HG03064 (cell line): ENCODE results near the gene PTPRN2.

Source experiments
- ATAC-seq: cut with Tn5 transposase; IDR thresholded peaks from one replicate; pipeline ENCODE4 v1.9.1; 2021; ENCODE audit warnings: low read depth; ENCODE audit not compliant: unreplicated experiment

Gene PTPRN2

DNA sequence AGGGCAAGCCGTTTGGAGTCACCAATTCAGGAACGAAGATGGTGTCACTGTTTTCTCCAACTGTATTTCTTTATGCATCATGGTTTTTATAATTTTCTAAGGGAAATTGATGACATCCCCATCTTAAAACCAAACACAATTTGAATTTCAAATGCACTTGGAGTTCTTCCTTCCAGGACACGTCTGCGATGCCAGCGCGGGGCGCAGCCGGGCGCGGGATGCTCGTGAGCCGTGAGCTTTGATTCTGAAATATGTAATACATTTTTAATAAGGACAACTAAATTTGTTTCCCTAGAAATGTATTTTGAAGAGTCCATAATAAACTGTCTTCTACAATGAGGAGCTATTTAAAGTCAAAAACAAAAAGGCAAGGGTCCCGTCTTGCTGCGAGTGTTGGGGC is 758.7 kb downstream of the PTPRN2 start:
- ATAC-seq = no peak

DNA sequence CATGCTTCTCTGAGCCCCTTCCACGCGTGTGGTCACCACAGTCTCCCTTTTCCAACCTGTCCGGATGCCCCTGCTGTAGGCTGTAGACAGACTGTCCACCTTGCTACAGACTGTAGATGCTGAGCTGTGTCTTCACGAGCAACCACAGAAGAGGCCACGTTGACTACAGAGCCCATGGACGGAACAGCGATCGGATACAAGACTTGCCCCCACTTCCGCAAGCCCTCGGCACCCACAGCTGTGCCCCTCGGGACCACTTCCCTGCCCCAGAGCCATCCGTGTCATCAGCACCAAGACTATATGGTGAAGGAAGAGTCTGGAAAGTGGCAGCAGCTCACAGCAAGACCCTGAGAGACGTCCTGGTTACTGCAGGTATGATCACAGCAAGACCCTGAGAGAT is 759.4 kb downstream of the PTPRN2 start:
- ATAC-seq = no peak

DNA sequence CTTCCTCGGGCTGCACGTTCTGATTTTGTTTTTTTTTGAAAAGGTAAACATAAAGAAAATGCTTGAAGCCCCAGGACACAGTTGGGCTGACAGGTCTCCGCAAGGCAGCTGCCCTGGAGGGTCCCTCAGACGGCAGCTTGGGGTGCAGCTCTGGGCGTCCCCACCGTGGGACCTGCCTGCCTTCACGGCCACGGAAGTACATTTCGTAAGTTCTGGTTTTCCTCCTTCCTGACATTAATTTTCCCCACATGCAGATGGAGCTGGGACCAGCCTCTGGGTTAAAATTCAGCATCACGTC is 759.8 kb downstream of the PTPRN2 start:
- ATAC-seq = no peak

DNA sequence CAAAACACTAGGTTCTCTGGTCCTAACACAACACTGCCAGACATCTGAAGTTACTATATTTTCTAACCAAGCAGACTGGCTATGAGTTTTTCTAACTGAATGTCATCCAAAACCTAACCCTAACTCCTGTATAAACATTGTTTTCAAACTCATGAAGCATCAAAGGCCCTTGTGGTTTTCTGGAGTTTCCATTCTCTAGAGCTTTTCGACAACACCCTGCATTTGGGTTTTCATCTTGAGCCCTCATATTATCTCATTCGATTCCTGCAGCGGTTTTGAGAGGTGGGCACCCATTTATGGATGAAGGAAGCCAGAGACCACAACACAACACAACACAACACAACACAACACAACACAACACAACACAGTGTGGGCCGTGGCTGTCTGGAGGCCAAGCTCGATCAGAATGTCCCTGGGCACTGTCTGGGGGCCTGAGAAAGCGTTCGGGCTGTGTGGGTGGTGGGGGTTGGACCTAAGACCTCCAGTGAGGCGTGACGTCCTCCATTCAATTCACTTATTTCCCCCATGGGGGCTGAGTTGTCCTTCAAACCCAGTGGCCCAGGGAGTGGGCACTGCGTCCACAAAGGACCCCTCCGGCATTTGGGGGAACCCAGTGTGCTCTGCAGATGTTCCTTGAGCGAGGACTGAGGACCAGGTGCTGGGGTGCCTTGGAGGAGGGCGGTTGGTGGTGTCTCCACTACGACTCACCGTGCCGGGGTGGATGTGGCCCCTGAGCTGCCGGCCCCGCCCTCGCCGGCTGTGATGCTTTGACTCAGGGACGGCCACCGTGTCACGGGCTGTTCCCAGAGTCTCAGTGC is 760.4 kb downstream of the PTPRN2 start:
- ATAC-seq = no peak

- no peak for ATAC-seq
Observed at GRCh38 chr7:157826566-157826965, 761.1 kb downstream of the PTPRN2 start.

GRCh38 chr7:157825325-157825724 is 762.3 kb downstream of the PTPRN2 start:
- ATAC-seq = no peak

DNA sequence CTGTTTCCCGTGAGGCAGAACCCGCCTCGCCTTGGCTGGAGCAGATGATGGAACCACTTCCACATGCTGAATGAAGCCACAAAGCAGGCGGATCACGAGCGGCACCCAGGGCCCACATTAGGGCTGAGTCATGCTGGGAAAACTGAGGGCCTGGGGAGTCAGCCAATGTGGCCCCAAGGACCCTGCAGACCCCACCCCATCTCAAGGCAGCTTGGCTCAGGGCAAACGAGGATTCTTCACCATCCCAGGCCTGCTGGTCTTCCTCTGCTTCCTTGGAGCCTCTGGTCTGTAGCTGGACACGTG is 762.9 kb downstream of the PTPRN2 start:
- ATAC-seq = no peak

DNA sequence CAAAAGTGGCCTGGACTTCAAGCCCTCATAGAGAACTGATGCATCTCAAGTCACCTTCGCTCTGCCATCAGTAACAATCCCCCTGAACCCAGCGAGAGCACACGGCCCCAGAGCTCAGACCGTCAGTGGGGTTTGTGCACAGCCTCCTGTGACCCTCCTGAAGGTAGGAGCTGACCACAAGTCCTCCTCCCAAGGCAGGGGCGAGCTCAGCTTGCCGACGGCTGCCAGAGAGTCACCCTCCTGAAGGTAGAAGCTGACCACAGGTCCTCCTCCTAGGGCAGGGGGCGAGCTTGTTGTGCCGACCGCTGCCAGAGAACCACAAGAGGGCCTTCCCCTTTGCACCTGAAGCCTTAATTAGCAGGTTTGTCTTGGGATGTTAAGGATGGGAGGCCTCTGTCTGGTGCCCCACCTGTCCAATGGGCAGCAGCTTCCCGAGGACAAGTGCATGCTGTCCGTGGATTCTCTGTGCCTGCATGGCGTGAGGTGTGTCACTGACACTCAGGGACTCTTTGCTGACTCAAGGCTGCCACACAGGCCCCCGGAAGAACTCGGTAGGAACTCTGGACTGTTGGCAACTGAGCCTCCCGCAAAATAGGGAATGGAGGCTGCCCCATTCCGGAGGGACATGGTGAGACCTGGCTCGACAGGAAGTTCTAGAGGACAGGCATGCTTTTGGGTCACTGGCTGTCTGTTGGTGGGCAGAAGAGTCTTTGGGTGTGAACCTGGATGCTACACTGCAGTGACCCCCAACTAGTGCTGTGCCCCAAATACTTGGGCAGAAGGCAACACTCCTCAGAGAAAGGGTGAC is 763.4 kb downstream of the PTPRN2 start:
- no peak for ATAC-seq

DNA sequence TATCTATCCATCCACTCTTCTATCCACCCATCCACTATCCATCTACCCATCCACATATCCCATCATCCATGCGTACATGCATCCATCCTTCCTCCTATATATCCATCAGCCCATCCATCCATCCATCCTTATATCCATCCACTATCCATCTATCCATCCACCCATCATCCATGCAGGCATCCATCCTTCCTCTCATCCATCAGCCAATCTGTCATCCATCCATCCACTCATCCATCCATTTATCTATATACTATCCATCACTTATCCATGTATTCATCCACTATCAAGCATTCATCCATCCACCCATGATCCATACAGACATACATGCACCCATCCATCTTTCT is 765.0 kb downstream of the PTPRN2 start:
- ATAC-seq = no peak

DNA sequence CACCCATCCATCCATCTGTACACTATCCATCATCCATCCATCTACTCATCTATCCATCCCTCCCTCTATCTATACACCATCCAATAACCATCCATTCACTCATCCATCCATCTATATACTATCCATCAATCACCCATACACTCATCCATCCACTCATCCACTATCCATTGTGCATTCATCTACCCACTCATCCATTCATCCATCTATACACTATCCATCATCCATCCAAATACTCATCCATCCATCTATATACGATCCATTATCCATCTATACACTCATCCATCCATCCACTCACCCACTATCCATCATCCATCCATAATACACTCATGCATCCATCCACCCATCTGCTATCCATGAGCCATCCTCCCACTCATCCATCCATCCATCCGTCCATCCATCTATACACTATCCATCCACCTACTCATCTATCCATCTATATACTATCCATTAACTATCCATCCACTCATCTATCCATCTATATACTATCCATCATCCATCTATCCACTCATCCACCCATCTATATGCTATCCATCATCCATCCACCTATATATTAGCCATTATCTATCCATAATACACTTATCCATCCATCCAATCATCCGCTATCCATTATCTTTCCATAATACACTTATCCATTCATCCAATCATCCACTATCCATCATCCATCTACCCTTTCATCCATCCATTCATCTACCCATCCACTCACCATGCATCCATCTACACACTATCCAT is 765.5 kb downstream of the PTPRN2 start:
- ATAC-seq = no peak

GRCh38 chr7:157820796-157821195 is 766.8 kb downstream of the PTPRN2 start:
- no peak for ATAC-seq

- no peak for ATAC-seq
Observed at GRCh38 chr7:157819455-157819807, 768.2 kb downstream of the PTPRN2 start.

DNA sequence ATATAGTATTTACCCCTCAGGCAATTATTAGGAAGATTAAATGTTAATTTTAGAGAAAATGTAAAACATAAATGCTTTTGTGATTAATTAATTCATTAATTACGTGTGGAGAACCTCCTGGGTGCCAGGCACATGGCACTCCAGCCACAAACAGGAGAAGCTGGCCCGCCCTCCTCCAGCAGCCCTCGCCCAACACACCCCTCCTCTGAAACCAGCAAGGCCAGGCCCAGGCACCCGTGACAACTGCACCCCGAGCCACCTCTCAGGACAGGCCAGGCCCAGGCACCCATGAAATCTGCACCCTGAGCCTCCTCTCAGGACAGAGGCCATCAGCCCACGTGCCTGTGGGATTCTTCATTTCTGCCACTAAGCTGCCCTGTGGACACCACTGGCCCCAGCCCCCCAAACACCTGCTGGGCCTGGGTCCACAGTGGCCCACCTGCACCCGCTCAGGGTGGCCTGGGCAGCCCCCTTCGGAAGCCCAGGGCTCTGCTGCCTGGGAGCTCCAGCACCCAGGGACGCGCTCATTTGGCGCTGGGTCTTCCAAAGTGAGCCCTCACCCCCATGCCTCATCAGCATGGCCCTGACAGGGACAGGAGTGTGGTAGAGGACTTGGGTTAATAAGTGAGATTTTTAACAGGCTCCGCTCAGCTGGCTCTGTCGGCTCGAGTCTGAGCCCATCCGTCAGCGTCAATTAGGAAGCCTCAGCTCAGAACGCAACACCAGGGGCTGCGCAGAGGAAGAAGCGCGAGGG is 768.7 kb downstream of the PTPRN2 start:
- ATAC-seq = no peak

- ATAC-seq = no peak
Observed at GRCh38 chr7:157817944-157818700, 769.5 kb downstream of the PTPRN2 start.

DNA sequence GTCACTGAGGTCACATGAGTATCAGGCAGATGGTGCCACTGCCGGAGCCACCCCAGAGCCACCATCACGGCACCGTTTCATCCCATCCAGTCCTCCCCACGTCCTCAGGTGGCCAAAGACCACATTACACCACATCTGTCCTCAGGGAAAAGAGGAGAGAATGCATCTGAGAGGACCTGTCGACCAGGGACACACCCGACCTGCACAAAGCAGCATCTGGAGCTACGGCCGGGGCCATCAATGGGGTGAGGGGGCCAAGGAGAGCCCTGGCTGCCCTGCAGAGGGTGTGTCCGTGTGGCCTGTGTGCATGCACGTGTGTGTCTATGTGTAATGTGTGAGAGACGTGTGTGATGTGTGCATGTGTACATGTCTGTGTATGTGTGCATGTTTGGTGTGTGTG is 770.2 kb downstream of the PTPRN2 start:
- no peak for ATAC-seq

DNA sequence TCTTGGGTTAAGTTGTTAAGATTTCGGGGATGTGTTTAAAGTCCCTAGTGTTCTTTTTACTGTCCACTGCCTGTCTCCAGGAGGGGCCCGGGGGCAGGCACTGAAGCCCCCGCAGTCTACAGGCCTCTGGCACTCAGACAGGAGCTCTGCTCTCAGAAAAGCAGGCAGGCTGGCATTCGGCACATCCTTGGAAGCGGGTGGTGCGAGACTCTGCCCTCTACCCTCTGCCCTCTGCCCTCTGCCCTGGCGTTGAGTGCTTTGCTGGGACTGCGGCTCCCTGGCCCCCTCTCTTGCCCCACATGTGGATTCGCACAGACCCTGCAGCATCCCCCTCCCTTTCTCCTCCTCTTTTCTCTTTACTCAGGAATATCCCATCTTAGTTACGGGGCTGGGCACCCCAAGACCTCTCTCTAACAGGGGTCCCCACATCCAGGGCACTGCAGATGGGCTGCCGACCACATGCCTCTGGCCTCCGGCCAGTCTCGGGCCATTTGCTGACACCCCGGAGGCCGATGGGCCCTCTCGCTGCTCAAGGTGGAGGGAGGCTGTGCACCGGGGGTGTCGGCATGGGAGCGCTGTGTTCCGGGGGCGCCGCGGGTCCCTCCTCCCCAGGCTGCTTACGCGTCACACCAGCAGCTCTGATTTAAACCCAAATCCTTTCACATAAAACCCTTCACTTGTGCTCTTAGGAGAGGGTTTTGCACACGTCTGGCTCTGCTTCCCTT is 770.9 kb downstream of the PTPRN2 start:
- ATAC-seq = no peak

- no peak for ATAC-seq
Observed at GRCh38 chr7:157816086-157816485, 771.5 kb downstream of the PTPRN2 start.

- ATAC-seq = no peak
Observed at GRCh38 chr7:157815706-157816022, 772.0 kb downstream of the PTPRN2 start.

DNA sequence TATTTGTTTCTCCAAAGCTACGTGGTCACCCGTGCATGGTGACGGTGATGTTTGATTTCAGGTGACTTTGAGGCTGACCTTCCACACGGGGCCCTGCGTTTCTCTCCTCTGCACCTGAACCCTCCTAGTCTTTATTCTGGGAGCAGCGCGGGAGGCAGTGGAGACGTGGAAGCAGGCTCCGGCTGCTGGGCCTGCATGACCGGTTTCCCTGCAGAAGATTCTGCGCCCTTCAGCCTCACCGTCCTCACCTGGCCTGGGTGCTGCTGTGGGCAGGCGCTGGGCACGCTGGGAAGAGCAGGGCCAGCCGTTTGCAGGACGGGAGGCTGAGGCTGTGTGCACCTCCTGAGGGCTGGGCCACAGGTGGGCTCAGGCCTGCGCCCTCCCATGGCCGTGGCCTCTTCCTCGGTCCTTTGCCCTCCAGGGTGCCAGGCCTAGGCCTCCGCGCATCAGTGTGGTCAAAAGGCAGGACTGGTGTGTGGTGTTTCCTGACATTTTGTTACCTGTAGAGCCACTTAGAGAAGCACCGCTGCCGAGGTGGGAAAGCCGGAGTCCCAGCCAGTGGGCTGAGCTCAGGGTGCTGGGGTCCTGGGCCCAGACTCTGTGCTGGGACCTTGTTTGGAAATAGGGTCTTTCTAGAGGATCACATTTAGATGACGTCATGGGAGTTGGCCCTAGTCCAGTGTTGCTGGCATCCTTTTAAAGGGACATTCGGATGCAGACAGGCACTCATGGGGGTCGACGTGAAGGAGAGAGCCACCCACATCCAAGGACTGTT is 772.5 kb downstream of the PTPRN2 start:
- no peak for ATAC-seq
